ENCODE measurements around the gene PJA2. TPM values are rescaled to one million over a fixed set of nuclear protein-coding genes. Genes with fewer than 3 reads are reported as not detected.

Gene PJA2
- total RNA-seq, 1 experiment from 2014 or later = 30.0 TPM

DNA sequence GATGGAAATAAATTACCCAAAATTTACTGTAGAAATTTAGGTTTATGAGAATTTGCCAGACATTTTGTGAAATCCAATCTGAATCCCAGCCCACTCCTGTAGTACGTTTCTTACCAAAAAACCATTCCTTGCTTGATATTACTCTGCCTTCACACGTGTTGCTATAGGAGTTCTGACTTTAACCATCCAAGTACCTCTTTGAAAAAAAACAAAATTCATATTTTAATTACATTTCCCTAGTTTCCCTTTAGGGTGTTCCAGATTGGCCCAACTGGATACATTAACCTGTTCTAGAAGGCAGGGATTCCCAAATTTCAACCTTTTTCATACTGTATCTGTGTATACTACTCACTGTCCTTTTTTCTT is 1.4 kb upstream of the PJA2 start:
- in situ Hi-C loops (cut with HindIII; ENCODE audit: low pct_unique_long_range_greater_than_20kb, low sequenced_read_pairs) = no loop called here
- DNase-seq (ENCODE audit: low read depth) = no peak

GRCh38 chr5:109410389-109411148 is 795 bp upstream of the PJA2 start:
- DNase-seq (ENCODE audit: low read depth) = peak; percentile 89

DNA sequence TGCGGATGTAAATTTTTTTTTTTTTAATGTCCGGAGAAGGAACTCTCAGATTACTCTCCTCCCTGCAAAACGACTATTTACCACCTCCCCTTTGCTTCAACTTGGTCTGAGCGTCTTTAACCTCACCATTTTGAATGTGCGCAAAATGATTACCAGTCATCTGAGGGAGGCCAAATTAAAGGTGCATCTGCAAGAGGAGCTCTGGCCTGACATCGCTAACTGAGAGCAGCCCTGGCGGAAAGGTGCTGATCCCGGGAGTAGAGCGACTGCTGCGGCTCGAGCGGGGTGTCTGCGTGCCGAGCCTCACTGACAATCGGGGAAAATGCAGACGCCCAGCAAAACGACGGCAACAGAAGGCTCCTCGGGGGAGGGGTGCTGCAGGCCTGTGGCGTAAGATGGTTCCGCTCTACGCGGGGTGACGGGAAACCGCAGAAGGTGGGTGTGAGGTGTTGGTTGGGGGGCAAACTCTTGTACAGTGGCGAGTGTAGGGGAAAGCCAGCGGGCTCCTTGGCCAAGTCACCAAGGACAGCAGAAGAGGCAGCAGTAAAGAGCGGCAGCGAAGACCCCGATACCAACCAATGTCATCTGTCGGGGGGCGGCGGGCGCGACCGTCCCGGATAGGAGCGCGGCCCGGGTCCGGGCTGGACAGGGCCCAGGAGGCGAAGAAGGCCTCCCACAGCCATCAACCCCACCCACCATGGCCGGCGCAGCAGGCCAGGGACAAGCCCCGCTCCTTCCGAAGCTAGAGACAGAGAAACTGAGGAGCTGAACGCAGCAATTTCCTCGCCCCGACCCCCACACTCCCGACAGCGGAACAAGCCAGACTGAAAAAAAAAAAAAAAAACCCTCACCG is 557 bp downstream of the PJA2 start:
- DNase-seq (ENCODE audit: low read depth) = peak; percentile 69
- in situ Hi-C loops (cut with HindIII; ENCODE audit: low pct_unique_long_range_greater_than_20kb, low sequenced_read_pairs) = no loop called here

More at GRCh38 chr5:109410389-109411148, 795 bp upstream of the PJA2 start:
- in situ Hi-C loops (cut with HindIII; ENCODE audit: low pct_unique_long_range_greater_than_20kb, low sequenced_read_pairs) = no loop called here

DNA sequence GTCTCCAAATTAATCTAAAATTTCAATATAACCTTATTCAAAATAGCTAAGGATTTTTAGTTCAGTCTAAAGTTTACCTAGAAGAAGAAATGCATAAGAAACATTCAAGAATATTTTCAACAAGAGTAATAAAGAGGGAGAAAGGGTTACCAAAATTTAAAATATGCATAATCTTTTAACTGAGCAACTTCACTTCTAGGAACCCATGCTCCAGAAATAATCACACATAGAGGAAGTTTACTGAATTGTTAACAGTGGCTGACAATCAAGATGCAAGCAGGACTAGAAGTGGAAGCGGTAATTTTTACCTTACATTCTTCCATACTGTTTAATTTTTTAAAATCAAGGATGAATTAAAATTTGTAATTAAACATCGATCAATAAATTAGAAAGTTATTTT is 1.9 kb downstream of the PJA2 start:
- in situ Hi-C loops (cut with HindIII; ENCODE audit: low pct_unique_long_range_greater_than_20kb, low sequenced_read_pairs) = no loop called here
- DNase-seq (ENCODE audit: low read depth) = no peak

- in situ Hi-C loops (cut with HindIII; ENCODE audit: low pct_unique_long_range_greater_than_20kb, low sequenced_read_pairs) = no loop called here
- no peak for DNase-seq (ENCODE audit: low read depth)
Measured at GRCh38 chr5:109406719-109407118, 3.1 kb downstream of the PJA2 start.

- in situ Hi-C loops (cut with HindIII; ENCODE audit: low pct_unique_long_range_greater_than_20kb, low sequenced_read_pairs) = no loop called here
- no peak for DNase-seq (ENCODE audit: low read depth)
Measured at GRCh38 chr5:109404428-109404960, 5.3 kb downstream of the PJA2 start.

- DNase-seq (ENCODE audit: low read depth) = no peak
- in situ Hi-C loops (cut with HindIII; ENCODE audit: low pct_unique_long_range_greater_than_20kb, low sequenced_read_pairs) = no loop called here
Measured at GRCh38 chr5:109403469-109403868, 6.3 kb downstream of the PJA2 start.

GRCh38 chr5:109399092-109399759 is 10.5 kb downstream of the PJA2 start:
- in situ Hi-C loops (cut with HindIII; ENCODE audit: low pct_unique_long_range_greater_than_20kb, low sequenced_read_pairs) = no loop called here
- no peak for DNase-seq (ENCODE audit: low read depth)

DNA sequence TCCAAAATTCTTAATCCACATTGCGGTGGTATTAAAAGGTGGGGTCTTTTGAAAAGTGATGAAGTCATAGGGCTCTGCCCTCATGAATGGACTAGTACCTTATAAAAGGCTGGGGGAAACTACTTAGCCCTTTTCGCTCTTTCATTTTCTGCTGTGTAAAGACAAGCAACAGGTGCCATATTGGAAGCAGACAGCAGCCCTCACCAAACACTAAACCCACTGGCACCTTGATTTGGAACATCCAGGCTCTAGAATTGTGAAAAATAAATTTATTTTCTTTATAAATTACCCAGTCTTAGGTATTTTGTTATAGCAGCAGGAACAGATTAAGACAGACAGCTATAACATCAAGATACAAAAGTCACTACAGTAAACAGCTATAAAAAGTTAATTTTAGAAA is 12.8 kb downstream of the PJA2 start:
- in situ Hi-C loops (cut with HindIII; ENCODE audit: low pct_unique_long_range_greater_than_20kb, low sequenced_read_pairs) = no loop called here
- DNase-seq (ENCODE audit: low read depth) = no peak

GRCh38 chr5:109394806-109395205 is 15.0 kb downstream of the PJA2 start:
- in situ Hi-C loops (cut with HindIII; ENCODE audit: low pct_unique_long_range_greater_than_20kb, low sequenced_read_pairs) = no loop called here

DNA sequence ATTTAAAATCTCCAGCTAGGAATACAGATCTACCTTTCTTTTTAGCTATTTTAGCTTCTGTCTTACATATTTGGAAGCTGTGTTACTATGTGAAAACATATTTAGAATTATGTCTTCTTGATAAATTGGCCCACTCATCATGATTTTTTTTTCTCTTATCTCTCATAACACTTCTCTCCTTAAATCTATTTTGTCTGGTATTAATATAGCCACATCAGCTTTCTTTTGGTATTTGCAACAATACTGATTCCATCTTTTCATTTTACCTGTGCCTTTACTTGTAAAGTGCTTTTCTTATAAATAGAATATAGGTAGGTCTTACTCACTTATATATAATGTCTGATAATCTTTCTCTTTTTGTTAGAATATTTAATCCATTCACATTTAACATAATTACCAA is 19.6 kb downstream of the PJA2 start:
- DNase-seq (ENCODE audit: low read depth) = no peak
- in situ Hi-C loops (cut with HindIII; ENCODE audit: low pct_unique_long_range_greater_than_20kb, low sequenced_read_pairs) = no loop called here

More at GRCh38 chr5:109394806-109395205, 15.0 kb downstream of the PJA2 start:
- no peak for DNase-seq (ENCODE audit: low read depth)

DNA sequence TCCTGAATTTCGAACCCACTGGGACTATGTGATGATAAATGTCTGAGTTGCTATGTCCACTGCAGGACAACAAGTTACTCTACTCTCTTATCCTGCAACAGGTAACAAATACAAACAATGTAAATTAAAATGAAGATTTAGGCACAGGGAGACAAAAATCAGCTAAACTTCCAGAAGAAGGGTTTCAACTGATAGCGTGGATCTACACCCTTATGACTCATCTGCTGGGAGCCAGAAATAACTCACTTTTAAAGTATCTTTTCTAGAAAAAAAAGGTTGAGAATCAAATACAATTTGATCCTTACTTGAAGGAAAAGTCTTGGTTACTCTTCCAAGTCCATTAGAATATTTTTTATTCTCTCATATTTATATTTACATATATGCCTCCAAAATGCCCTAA is 21.4 kb downstream of the PJA2 start:
- in situ Hi-C loops (cut with HindIII; ENCODE audit: low pct_unique_long_range_greater_than_20kb, low sequenced_read_pairs) = no loop called here

GRCh38 chr5:109387408-109387974 is 22.3 kb downstream of the PJA2 start:
- in situ Hi-C loops (cut with HindIII; ENCODE audit: low pct_unique_long_range_greater_than_20kb, low sequenced_read_pairs) = no loop called here
- DNase-seq (ENCODE audit: low read depth) = no peak

More for the DNA sequence above, 21.4 kb downstream of the PJA2 start:
- DNase-seq (ENCODE audit: low read depth) = no peak

GRCh38 chr5:109378095-109378494 is 31.7 kb downstream of the PJA2 start:
- no peak for DNase-seq (ENCODE audit: low read depth)
- in situ Hi-C loops (cut with HindIII; ENCODE audit: low pct_unique_long_range_greater_than_20kb, low sequenced_read_pairs) = no loop called here

DNA sequence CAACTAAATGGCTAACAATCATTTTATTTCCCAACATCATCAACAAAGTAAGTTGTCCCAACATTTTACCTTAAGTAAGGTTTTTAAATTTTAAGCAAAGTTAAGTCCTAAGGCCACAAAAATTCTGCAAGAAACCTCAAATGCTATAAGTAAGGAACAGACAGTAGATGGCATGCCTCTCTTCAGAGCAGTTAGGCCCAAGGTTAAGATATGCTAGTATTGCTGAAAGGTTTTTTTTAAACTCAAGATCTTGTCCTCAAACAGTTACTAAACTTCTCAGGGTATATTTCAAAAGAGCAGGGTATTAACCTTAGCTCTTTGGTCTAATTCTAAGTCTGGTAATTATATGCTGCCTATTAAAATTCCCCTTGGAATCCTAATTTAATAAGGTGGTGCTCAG is 35.1 kb downstream of the PJA2 start:
- DNase-seq (ENCODE audit: low read depth) = no peak
- in situ Hi-C loops (cut with HindIII; ENCODE audit: low pct_unique_long_range_greater_than_20kb, low sequenced_read_pairs) = no loop called here

DNA sequence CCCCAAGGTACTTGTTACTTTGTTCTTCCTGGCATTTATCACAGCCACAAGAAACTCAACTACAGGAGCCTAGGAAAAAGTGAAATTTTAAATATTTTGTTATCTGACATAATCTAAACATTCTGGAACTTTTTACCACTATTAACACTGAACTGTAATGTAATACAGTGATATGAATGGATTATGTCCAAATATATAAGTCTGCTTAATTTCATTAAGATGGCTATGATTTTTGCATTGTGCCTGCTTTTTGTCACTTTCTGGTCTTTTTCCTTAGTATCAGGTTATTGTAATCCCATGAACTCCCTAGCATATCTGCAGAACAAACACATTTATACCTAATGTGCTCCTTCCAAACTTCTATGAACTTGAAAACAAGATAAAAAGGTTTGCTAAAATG is 35.8 kb downstream of the PJA2 start:
- no peak for DNase-seq (ENCODE audit: low read depth)
- in situ Hi-C loops (cut with HindIII; ENCODE audit: low pct_unique_long_range_greater_than_20kb, low sequenced_read_pairs) = no loop called here

- DNase-seq (ENCODE audit: low read depth) = no peak
- in situ Hi-C loops (cut with HindIII; ENCODE audit: low pct_unique_long_range_greater_than_20kb, low sequenced_read_pairs) = no loop called here
Measured at GRCh38 chr5:109370343-109370742, 39.4 kb downstream of the PJA2 start.

GRCh38 chr5:109365653-109366052 is 44.1 kb downstream of the PJA2 start:
- no peak for DNase-seq (ENCODE audit: low read depth)
- in situ Hi-C loops (cut with HindIII; ENCODE audit: low pct_unique_long_range_greater_than_20kb, low sequenced_read_pairs) = no loop called here

All from Caki2 (cell line).